Urinary bladder (tissue), 4 donors: ENCODE results near the gene DHH. TPM values are rescaled to one million over a fixed set of nuclear protein-coding genes. Genes with fewer than 3 reads are reported as not detected.

Source experiments
- DNase-seq: peaks from one replicate; pipeline ENCODE4 v3.0.0-alpha.2; 2015; ENCODE audit errors: extremely low spot score
- H3K27ac ChIP-seq: one replicate; pipeline ENCODE4 v1.5.1; 2013; ENCODE audit warnings: low read depth, mild to moderate bottlenecking, moderate library complexity
- H3K36me3 ChIP-seq: one replicate; pipeline ENCODE4 v1.6.1; 2013; ENCODE audit warnings: mild to moderate bottlenecking, moderate library complexity; ENCODE audit not compliant: insufficient read depth
- H3K4me1 ChIP-seq: one replicate; pipeline ENCODE4 v1.6.1; 2013; ENCODE audit warnings: mild to moderate bottlenecking, moderate library complexity; ENCODE audit not compliant: insufficient read depth
- H3K4me3 ChIP-seq: one replicate; pipeline ENCODE4 v1.5.1; 2013; ENCODE audit warnings: low read depth, low read length
- WGBS: extraction: QIAGEN DNeasy Blood & Tissue Kit; methylation state at CpG from one replicate; pipeline ENCODE4 v1.1.7; 2013; 5-methylcytosine and 5-hydroxymethylcytosine counted together
- polyA plus RNA-seq: library from polyadenylated mRNA; stranded (reverse); fragments of 200-250 nt; gene quantifications from one replicate; pipeline ENCODE4 v1.2.3, GENCODE V29; 2013
- small RNA-seq: library from RNA; depleted of rRNA; stranded (forward); fragments of <200 nt; gene quantifications from one replicate; pipeline ENCODE3, GENCODE V24; 2014
- total RNA-seq: library from RNA; depleted of rRNA; stranded (reverse); fragments of >200 nt; gene quantifications from one replicate; pipeline ENCODE4 v1.2.3, GENCODE V29; 2014
- donor health status: healthy with polysubstance abuse.
- donor health status: healthy.

The DHH gene
- total and polyA plus RNA-seq, 2 donors, result 2.3 to 2.7 TPM

GRCh38 chr12:49043856-49044258 lies 50.7 kb downstream of the DHH start:
- Histone ChIP-seq H3K36me3 (peaks cover 17% of the 10 kb centered on the region), H3K4me1 (no peaks in the 10 kb centered on the region), H3K4me3 (no peak overlapping the region), H3K27ac (no peak overlapping the region)
- no peak for DNase-seq
- WGBS, result 57% methylated on average over 11 of the region's 11 CpGs

GRCh38 chr12:49043241-49043640 lies 51.4 kb downstream of the DHH start:
- Histone ChIP-seq H3K27ac (no peak overlapping the region), H3K4me1 (no peaks in the 10 kb centered on the region), H3K36me3 (peaks cover 20% of the 10 kb centered on the region), H3K4me3 (no peak overlapping the region)
- no peak for DNase-seq
- 93% methylated on average over 4 of the region's 4 CpGs for WGBS

GRCh38 chr12:49041881-49042484 lies 52.6 kb downstream of the DHH start:
- DNase-seq, result no peak
- H3K27ac ChIP-seq, result no peak overlapping the region
- H3K36me3 ChIP-seq, result peaks cover 17% of the 10 kb centered on the region
- 90% methylated on average over 18 of the region's 18 CpGs for WGBS
- H3K4me1 ChIP-seq, result no peaks in the 10 kb centered on the region
- no peak overlapping the region for H3K4me3 ChIP-seq

- H3K4me3 ChIP-seq, result no peak overlapping the region
- no peak overlapping the region for H3K27ac ChIP-seq
- peaks cover 17% of the 10 kb centered on the region for H3K36me3 ChIP-seq
- WGBS, result 93% methylated on average over 31 of the region's 31 CpGs
- no peak for DNase-seq
- no peaks in the 10 kb centered on the region for H3K4me1 ChIP-seq
Measured at GRCh38 chr12:49041036-49041880, 53.3 kb downstream of the DHH start.

- no peak for DNase-seq
- Histone ChIP-seq H3K4me3 (no peak overlapping the region), H3K36me3 (peaks cover 13% of the 10 kb centered on the region), H3K27ac (no peak overlapping the region), H3K4me1 (no peaks in the 10 kb centered on the region)
- WGBS, result 93% methylated on average over 14 of the region's 14 CpGs
Measured at GRCh38 chr12:49040364-49040855, 54.2 kb downstream of the DHH start.

- DNase-seq, result no peak
- Histone ChIP-seq H3K36me3 (peaks cover 8% of the 10 kb centered on the region), H3K27ac (no peak overlapping the region), H3K4me1 (no peaks in the 10 kb centered on the region), H3K4me3 (no peak overlapping the region)
- 92% methylated on average over 30 of the region's 30 CpGs for WGBS
Measured at GRCh38 chr12:49039421-49040363, 54.9 kb downstream of the DHH start.

- no peak for DNase-seq
- WGBS, result 94% methylated on average over 20 of the region's 20 CpGs
- Histone ChIP-seq H3K4me1 (no peaks in the 10 kb centered on the region), H3K36me3 (peaks cover 6% of the 10 kb centered on the region), H3K27ac (no peak overlapping the region), H3K4me3 (no peak overlapping the region)
Measured at GRCh38 chr12:49038291-49038955, 56.2 kb downstream of the DHH start.

- DNase-seq, result no peak
- H3K27ac ChIP-seq, result no peak overlapping the region
- H3K4me1 ChIP-seq, result no peaks in the 10 kb centered on the region
- peaks cover 9% of the 10 kb centered on the region for H3K36me3 ChIP-seq
- WGBS, result 89% methylated on average over 7 of the region's 7 CpGs
- H3K4me3 ChIP-seq, result no peak overlapping the region
Measured at GRCh38 chr12:49037947-49038237, 56.7 kb downstream of the DHH start.

- WGBS, result 94% methylated on average over 9 of the region's 9 CpGs
- DNase-seq, result no peak
- H3K4me3 ChIP-seq, result no peak overlapping the region
- peaks cover 11% of the 10 kb centered on the region for H3K36me3 ChIP-seq
- H3K4me1 ChIP-seq, result no peaks in the 10 kb centered on the region
- H3K27ac ChIP-seq, result no peak overlapping the region
Measured at GRCh38 chr12:49037111-49037946, 57.3 kb downstream of the DHH start.

Small RNA genes lying within 50 kb of the gene (small RNA-seq; reads per million reads assigned to genes)
- gene RF00019, result not detected

Other genes with a start within 250 kb of the DHH start
- gene DDX23, start 242.6 kb downstream of the DHH start, total RNA-seq, result 52.2 TPM
- 62.8 TPM for gene DDX23, start 242.6 kb downstream of the DHH start, polyA plus RNA-seq
- 0.53 TPM for gene RND1, start 228.9 kb downstream of the DHH start, total RNA-seq
- 1.8 TPM for gene RND1, start 228.9 kb downstream of the DHH start, polyA plus RNA-seq
- 17.7 TPM for gene FKBP11, start 169.3 kb downstream of the DHH start, total RNA-seq
- 19.4 TPM for gene FKBP11, start 169.3 kb downstream of the DHH start, polyA plus RNA-seq
- gene ARF3, start 137.3 kb downstream of the DHH start, total RNA-seq, result 25.1 TPM
- 78.6 TPM for gene ARF3, start 137.3 kb downstream of the DHH start, polyA plus RNA-seq
- gene WNT10B, start 123.1 kb downstream of the DHH start, total RNA-seq, result 0.79 TPM
- gene WNT10B, start 123.1 kb downstream of the DHH start, polyA plus RNA-seq, result 1.2 TPM
- not detected for gene WNT1, start 116.5 kb downstream of the DHH start, total RNA-seq
- not detected for gene WNT1, start 116.5 kb downstream of the DHH start, polyA plus RNA-seq
- gene DDN, start 95.4 kb downstream of the DHH start, total RNA-seq, result 0.74 TPM
- gene DDN, start 95.4 kb downstream of the DHH start, polyA plus RNA-seq, result not detected
- gene PRKAG1, start 76.0 kb downstream of the DHH start, total RNA-seq, result 41.8 TPM
- gene PRKAG1, start 76.0 kb downstream of the DHH start, polyA plus RNA-seq, result 63.3 TPM
- gene KMT2D, start 34.0 kb downstream of the DHH start, total RNA-seq, result 30.5 TPM
- gene KMT2D, start 34.0 kb downstream of the DHH start, polyA plus RNA-seq, result 22.0 TPM
- gene RHEBL1, start 24.8 kb downstream of the DHH start, total RNA-seq, result not detected
- 0.68 TPM for gene RHEBL1, start 24.8 kb downstream of the DHH start, polyA plus RNA-seq
- gene LMBR1L, start 16.0 kb upstream of the DHH start, total RNA-seq, result 52.4 TPM
- gene LMBR1L, start 16.0 kb upstream of the DHH start, polyA plus RNA-seq, result 53.9 TPM
- gene TUBA1B, start 36.6 kb upstream of the DHH start, total RNA-seq, result 941 TPM
- gene TUBA1B, start 36.6 kb upstream of the DHH start, polyA plus RNA-seq, result 999 TPM
- 645 TPM for gene TUBA1A, start 94.3 kb upstream of the DHH start, total RNA-seq
- gene TUBA1A, start 94.3 kb upstream of the DHH start, polyA plus RNA-seq, result 683 TPM
- gene TUBA1C, start 170.3 kb upstream of the DHH start, total RNA-seq, result 62.8 TPM
- 248 TPM for gene TUBA1C, start 170.3 kb upstream of the DHH start, polyA plus RNA-seq
- 9.1 TPM for gene PRPH, start 200.3 kb upstream of the DHH start, total RNA-seq
- gene PRPH, start 200.3 kb upstream of the DHH start, polyA plus RNA-seq, result 24.8 TPM
- gene TROAP, start 228.5 kb upstream of the DHH start, total RNA-seq, result 10.4 TPM
- 0.48 TPM for gene TROAP, start 228.5 kb upstream of the DHH start, polyA plus RNA-seq
- gene C1QL4, start 242.4 kb upstream of the DHH start, total RNA-seq, result not detected
- gene C1QL4, start 242.4 kb upstream of the DHH start, polyA plus RNA-seq, result not detected